ENCODE measurements around the gene KIAA1671.

The KIAA1671 gene

DNA sequence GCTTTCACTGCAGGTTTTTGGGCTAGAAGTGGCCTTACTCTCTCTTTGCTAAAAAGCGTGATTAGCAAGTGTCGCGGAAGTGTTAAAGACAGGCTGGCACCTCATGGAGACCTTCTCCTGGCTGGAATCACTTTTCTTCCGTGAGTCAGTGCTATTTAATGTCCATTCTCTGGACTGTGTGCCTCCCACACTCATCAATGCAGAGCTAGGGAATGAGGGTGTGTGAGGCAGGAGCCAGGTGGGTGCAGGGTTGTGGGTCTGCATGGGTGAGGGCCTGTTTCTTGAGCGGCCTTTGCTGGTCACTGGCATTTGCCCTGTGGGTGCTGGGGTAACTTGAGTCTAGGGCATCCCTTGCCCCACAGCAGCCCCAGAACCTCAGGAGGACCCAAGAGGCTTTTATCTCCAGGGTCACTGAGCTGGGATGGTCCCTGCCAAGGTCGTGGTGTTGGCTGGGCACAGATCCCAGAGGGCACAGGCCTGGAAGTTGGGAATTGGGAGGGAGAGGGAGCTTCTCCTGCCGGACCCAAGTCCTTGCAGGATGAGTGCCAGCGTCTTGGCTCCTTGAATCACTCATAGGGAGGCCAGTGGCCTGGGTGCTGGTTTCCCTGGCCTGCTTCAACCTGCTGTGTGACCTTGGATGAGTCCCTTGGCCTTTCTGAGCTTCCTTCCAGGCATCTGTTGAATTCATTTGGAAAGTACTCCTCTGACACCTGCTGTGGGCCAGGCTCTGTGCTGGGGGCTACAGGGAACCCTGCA, 30.0 kb downstream of the KIAA1671 start:
- DNase-seq, result no peak

DNA sequence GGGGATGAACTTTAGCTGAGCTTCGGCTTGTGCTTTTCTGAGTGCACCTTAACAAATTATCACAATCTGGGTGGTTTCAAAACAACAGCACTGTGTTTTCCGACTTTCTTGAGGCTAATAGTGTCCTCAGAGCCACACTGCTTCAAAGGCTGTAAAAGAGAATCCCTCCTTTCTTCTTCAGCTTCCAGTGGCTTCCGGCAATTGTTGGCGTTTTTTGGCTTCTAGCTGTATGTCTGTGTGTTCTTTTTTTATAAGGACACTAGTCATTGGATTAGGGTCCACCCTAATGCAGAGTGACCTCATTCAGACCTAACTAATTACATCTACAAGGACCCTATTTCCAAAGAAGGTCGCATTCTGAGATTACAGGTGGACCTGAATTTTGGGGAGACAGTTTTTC, 30.6 kb downstream of the KIAA1671 start:
- no peak for DNase-seq

DNA sequence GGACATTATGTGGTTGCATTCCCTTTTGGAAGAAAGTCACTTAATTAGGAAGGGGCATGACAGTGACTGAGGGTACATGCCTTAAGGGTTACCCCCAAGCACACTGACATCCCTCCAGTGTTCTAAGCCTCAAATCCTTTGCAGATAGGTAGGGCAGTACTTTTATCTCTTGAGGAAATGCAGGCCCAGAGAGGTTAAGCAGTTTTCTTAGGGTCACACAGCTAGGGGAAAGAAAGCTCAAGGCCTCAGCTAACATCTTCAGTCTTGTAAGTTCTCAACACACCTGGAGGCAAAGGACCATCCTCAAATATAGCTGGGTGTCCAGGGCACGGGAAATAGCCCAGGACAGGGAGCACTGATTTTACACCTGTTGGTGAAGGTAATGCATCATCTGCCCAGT, 31.6 kb downstream of the KIAA1671 start:
- no peak for DNase-seq

DNA sequence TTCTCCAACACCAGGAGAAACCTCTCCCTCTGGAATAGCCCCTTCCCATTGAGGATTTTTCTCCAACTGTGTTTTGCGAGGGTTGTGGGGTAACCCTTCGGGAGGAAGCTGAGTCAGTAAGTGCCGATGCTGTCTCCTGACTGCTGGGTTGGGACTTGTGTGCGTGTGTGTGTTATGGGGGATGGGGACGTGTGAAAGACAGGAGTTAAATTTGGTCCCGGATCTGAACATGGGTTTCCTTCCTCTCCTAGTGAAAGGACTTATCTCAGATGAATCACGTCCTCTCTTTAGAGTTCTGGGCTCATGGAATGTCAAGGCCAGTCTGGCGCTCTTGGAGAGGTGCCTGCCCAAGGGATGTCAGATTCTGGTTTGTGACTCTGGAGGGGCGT, 33.3 kb downstream of the KIAA1671 start:
- DNase-seq, result no peak

DNA sequence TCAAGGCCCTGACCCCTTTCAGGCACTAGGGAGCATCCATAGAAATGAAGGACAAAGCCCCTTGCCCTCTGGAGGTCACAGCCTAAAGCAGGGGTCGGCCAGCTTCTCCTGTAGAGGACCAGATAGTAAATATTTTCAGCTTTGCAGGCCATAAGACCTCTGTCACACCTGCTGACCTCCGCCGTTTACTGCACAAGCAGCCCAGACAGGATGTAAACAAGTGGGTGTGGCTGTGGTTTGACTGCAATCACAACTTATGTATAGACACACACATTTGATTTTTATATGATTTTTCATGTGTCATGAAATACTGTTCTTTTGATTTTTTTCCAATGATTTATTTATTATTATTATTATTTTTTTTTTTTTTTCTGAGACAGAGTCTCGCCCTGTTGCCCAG, 34.3 kb downstream of the KIAA1671 start:
- no peak for DNase-seq

DNA sequence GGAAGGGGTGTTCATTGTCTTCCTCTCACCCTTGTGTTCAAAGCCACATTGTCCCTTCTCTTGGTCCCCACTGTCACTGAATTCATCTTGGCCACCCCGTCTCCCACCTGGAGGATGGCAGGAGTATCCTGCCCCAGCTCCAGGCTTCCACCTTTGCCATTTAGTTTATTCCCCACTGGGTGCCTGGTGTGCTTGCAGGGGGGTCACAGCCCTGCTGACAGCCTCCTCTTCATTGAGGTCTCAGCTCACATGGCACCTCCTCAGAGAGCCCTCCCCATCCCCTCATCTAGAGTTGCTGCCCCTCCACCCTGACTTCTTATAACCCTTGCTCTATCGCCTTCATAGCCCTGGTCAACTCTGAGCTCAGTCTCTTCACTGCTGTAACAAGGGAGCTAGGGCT, 36.6 kb downstream of the KIAA1671 start:
- DNase-seq, result no peak

DNA sequence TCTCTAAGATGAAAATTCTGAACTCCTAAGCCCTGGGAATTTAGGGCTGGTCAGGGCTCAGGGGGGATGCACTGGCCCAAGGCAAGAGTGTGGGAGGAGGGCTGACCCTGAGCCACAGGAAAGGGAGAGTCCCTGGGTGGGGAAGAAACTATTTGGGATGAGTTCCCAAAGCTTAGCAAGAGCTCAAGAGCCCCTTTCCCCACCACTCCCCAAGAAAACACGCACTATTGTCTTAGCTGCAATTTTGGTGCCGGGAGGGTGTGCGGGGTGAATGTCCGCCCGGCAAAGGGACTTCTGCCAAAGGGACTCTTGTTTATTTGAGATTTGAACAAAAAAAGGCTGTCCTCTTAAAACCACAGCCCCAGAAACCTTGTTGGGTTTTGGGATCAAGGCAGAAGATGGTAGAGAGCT, 37.0 kb downstream of the KIAA1671 start:
- no peak for DNase-seq

DNA sequence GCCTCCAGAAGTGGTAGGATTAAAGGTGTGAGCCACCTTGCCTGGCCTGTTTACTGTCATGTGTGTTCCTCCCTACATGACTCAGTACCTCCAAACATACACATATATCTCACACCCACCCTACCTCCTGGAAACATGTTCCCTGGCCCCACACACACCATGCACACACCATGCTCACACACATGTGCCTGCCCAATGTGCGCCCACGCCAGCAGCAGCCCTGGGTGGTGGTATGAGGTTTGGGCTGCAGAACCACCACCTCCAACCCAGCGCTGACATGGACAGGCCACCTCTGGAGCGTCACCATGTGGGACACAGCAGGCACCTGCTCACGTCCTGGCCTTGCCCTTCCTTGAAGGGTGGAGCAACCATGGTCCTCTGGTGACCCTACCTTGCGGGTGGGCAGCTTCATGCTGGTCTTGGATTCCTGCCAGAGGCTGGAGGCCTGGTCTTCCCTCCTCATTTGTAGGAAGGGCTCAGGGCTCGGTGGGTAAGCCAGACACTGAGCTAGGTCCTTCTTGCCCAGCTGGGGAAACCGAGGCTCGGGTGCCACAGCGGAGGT, 37.9 kb downstream of the KIAA1671 start:
- DNase-seq, result no peak

DNA sequence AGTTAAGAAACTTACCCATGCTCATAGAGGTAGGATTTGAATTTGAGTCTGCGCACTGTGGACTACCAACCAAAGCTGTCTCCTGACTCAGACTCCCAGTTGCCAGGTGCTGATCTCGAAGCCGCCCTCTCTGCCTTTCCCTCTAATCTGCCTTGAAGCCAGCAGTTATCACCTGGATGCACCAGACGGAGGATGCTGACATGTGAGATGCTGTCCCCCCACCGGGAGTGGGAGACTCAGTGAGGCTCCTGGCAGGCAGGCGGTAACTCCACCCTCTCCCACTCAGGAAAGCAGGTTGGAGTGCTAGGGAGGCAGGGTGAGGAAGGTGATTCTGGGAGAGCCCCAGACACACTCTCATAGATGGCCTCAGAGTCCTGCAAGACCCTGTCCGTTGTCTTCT, 40.4 kb downstream of the KIAA1671 start:
- no peak for DNase-seq

DNA sequence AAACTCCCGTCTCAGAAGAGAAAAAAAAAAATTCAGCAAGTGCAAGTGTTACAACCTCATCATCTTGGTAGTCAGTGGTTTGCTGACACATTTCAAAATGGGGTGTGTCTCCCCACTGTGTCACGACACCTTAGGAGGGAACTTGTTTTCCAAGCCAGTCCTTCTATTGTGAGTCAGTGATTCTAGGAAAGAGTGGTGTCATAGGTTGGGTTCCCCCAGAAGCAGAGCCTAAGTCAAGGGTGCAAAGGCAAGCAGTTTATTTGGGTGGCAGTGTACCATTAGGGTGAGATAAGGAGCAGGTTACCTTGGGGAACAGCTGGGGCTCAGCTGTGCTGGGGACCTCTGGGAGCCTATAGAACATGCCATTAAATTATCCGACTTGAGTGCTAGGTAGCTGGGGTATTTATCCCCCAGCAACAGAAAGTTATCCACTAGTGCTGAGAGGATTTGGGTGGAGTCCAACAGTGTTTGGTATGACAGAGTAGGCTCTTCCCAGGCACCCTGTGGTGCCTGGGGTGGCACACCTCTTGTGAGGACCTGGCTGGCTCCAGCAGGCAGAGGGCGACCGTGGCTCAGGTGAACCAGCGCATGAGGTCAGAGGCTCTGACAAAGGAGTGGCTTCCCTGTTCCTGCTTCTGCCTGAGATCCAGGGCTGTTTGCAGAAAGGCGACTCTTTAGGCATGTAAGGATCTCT, 41.7 kb downstream of the KIAA1671 start:
- DNase-seq, result no peak

DNA sequence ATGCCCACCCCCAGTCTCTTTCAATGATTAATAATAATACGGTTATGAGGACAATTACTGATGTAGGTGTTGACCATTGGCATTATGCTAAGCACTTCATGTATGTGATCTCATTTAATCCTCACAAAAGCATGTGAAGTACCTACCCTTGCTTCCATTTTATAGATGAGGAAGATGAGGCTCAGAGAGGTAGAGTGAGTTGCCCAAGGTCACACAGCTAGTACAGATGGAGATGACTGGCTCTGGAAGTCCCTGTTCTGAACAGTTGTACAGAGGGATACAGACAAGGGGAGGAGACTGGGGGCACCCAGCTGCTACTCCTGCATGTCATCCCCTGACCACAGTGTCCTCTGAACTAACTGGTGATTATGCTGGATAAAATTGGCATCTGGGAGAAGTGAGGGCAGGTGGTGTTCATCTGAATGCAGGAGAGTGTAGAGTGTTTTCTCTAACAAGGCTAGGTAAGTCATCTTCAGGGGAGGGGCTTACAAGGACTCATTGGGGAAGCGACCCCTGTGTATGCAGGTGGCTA, 43.2 kb downstream of the KIAA1671 start:
- DNase-seq, result no peak

DNA sequence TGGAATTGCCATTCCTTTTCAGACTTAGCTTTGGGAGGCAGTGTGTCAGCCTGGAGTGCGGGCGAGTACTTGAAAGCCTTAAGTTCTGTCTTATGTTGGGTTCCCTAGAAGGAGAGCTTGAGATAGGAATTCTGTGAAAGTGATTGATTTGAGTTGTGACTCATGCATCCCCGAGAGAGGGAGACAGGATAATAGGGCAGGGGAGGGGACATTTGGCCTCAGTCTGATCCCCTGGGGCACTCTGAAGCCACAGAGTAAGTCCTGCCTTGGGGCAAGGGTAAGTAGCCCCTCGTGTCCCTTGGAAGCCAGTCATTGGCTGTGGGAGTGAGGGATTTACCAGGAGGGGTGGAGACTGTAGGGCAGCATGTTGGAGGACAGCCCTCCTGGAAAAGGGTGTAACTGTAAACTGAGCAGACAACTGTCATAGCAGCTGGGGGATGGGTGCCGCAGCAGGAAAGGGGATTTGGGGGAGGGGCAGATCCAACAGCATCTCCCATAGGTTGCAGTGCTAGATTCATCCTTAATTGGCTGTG, 44.0 kb downstream of the KIAA1671 start:
- DNase-seq, result peak; percentile 27

DNA sequence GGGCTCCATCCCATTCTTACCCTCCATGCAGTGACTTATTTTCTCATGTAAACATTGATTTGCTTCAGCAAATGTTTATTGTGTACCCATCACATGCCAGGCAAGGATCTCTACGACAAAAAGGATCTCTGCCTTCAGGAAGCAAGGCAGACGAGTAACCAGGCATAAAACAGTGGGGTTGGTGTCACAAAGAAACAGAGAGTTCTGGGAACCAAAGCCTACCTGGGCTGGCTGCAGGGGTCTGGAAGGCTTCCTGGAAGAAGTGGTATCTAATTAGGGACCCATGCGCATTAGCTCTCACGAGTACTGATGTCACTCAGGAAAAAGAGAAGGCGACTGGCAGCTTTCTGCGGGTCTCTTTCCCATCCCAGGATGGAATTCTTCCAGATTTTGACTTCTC, 44.5 kb downstream of the KIAA1671 start:
- no peak for DNase-seq

DNA sequence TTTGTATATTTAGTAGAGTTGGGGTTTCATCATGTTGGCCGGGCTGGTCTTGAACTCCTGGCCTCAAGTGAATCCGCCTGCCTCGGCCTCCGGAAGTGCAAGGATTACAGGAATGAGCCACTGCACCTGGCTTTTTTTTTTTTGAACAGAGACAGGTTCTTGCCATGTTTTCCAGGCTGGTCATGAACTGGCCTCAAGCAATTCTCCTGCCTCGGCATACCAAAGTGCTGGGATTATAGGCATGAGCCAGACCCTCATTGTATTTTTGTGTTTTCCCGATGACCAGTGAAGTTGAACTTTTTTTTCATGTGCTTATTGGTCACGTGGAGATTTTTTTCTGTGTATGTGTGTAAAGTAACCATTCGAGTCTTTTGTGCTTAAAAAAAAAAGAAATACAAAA, 48.2 kb downstream of the KIAA1671 start:
- DNase-seq, result no peak

DNA sequence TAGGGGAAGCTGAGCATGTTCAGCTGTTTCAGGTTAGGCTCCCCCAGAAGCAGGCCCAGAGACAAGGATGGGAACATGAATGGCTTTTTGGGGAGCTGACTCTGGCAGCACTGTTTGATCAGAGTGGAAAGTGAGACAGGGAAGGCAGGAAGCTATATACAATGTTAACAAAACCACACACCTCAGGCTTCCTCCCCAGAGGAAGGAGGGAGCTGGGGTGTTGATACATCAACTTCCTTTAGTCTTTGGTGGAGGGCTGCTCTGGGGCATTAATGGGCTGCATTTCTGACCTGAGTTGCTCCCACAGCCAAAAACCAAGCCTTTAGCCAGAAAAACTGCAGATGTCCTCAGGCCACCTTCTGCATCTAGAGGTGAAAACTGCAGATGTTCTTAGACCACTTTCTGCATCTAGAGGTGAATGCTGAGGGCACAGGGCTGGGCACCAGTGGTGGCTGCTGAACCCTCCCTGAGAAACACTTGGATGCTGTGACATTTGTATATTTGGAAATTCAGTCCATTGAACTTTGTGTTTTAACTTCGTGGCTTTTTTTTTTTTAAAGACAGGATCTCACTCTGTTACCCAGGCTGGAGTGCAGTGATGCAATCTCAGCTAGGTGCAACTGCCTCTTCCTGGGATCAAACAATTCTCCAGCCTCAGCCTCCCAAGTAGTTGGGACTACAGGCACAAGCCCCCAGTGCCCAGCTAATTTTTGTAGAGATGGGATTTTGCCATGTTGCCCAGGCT, 49.9 kb downstream of the KIAA1671 start:
- DNase-seq, result no peak

DNA sequence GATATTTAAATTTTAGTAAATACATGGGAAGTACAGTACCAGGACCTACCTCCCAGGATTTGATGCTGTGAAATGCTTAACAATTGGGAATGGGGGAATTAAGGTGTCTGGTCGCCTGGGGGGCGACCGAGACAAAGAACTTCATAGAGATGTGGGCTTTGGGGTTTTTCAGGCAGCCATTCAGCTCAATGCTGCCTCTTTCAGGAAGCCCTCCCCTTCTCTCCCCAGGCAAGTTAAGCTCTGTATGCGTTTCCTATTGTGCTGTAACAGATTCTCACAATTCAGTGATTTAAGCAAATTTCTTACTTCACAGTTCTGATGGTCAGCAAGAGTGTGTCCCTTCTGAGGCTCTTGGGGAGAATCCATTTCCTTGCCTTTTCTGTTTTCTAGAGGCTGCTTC, 53.8 kb downstream of the KIAA1671 start:
- no peak for DNase-seq

DNA sequence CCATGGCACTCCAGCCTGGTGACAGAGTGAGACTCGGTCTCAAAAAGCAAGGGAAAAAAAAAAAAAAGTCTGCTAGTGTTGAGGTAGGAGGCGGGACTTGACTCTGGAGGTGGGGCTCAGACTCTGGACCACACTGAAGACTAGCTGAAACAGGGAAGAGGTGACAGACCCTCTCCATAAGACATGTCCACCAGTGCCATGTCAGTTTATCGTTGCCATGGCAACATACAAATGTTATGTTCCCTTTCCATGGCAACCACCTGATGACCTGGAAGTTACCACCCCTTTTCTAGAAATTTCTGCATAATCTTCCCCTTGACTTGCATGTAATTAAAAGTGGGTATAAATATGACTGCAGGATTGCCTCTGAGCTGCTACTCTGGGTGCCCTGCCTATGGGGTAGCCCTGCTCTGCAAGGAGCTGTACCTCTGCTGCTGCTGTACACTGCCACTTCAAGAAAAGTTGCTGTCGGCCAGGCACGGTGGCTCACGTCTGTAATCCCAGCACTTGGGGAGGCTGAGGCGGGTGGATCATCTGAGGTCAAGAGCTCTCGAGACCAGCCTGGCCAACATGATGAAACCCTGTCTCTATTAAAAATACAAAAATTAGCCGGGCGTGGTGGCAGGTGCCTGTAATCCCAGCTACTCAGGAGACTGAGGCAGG, 55.1 kb downstream of the KIAA1671 start:
- DNase-seq, result no peak

DNA sequence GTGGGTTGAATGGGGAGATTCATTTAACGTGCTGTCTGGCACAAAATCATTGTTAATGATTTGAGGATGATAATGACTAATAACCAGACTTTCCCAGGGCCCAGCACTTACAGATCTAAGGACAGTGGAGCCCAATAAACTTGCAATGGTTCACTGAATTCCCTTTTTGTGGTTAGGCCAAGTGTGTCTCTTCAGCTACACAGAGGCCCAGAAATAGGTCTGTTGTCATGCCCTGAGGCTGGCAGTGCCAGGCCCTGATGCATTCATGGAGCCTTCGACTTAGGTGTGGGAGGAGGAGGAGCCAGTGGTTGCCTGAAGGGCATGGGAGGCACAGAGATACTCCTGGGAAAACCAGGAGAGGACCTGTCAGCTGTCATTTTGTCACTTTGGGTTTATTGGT, 56.1 kb downstream of the KIAA1671 start:
- no peak for DNase-seq

DNA sequence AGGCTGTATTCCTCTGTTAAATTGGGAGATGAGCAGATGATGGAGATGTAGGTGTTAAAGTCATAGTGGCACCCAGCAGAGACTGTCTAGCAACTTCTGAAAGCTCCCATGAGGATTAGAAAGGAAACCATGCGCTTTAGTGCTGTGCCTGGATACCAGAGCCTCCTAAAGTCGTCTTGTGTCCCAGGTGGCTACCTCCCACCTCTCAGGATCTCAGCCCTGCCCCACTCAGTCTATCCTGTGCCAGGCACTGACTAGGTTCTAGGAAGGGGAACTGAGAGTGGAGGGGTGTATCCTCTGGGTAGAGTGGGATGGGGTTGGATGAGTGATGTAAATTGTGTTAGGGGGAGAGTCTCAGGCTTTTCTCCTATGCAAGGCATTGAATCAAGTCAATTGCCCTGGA, 60.2 kb downstream of the KIAA1671 start:
- no peak for DNase-seq

DNA sequence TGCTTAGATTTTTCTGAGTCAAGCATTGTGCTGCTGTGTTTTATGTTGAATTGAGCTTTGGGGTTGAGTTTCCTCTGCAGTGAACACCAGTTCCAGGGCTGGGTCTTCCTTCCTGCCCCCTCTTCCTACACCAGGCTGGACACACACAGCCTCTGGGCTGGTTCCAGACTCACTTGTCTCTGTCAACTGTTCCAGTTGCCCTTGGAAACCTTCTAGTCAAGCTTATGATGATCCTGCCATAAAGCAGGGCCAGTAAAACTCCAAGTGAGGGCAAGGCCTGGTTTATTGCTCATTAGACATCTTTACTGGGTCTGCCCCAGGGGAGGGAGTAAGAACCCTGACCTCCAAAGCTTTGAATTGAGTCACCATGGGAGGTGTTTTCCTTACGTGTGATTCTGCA, 61.1 kb downstream of the KIAA1671 start:
- DNase-seq, result no peak

DNA sequence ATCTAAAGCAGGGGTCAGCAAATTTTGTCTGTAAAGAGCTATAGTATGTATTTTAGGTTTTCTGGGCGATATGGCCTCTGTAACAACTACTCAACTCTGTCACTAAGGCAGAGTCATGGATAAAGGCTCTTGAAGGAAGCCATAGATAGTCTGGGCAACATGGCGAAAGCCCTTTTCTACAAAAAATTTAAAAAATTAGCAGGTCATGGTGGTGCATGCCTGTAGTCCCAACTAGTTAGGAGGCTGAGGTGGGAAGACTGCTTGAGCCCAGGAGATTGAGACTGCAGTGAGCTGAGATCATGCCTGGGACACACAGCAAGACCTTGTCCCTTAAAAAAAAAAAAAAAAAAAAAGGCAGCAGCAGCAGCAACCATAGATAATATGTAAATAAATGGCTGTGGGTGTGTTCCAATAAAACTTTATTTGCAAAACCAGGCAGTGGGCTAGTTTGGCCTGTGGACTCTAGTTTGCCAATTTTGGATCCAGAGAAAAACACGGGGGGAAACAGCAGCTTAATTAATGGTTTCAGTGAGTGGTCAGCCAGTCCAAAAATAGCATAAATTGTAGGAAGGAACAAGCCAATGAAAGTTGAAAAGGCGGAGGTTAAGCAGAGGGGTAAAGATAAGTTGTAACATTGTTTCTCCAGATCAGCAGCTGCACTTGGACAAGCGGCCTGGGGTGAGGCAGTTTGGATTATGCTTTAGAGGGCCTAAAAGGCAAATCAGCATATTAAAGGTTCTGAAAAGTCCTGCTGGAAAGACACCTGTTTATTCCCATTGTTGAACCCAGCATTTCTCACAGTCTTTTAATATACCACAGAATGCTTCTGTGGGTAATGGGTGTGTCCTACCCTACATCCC, 62.6 kb downstream of the KIAA1671 start:
- DNase-seq, result no peak

DNA sequence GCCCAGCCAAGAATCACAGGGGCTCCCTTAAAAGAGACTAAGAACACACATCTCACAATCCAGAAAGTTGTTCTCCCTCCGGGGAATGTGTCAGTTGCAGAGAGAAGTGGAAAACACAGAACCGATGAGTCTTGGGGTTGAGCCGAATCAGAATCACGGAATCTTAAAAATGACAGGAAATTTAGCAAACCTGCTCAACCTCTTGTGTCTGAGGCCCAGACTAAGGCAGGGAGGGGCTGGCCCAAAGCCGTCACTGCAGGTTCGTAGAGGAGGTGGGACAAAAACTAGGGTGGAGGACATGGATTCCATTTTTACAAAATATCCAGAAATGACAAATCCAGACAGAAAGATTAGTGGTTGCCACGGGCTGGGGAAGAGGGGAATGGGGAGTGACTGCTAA, 63.8 kb downstream of the KIAA1671 start:
- no peak for DNase-seq

Data from NCI-H2227 treated with DMSO at 0.1 percent for 48 hours (cell line).